Neural progenitor cell (in vitro differentiated cells): ENCODE results near the gene RBM44. TPM values are rescaled to one million over a fixed set of nuclear protein-coding genes. Genes with fewer than 3 reads are reported as not detected.

Experiments
- DNase-seq: peaks from one replicate; pipeline ENCODE4 v3.0.0-alpha.2; 2016; ENCODE audit warnings: low spot score
- H2AFZ ChIP-seq: fragments of 200-600 bp; sonication (generic); replicated peaks from 2 replicates; pipeline ENCODE4 v1.6.1; 2016; ENCODE audit warnings: antibody characterized with exemption
- H3F3A ChIP-seq: fragments of 200-600 bp; sonication (generic); 2 replicates; pipeline ENCODE4 v1.6.1; 2016; ENCODE audit warnings: antibody characterized with exemption, low read depth
- H3K27ac ChIP-seq: fragments of 200-600 bp; sonication (generic); 2 replicates; pipeline ENCODE4 v1.5.1; 2016; ENCODE audit warnings: mild to moderate bottlenecking
- H3K27me3 ChIP-seq: fragments of 200-600 bp; sonication (generic); 2 replicates; pipeline ENCODE4 v1.6.1; 2016; ENCODE audit warnings: mild to moderate bottlenecking, moderate library complexity
- H3K36me3 ChIP-seq: fragments of 200-600 bp; sonication (generic); 2 replicates; pipeline ENCODE4 v1.5.1; 2016
- H3K4me1 ChIP-seq: fragments of 200-600 bp; sonication (generic); 2 replicates; pipeline ENCODE4 v1.6.1; 2016; ENCODE audit warnings: mixed run types
- H3K4me2 ChIP-seq: fragments of 200-600 bp; sonication (generic); 2 replicates; pipeline ENCODE4 v1.6.1; 2016
- H3K4me3 ChIP-seq: fragments of 200-600 bp; sonication (generic); 2 replicates; pipeline ENCODE4 v1.5.1; 2016
- H3K79me2 ChIP-seq: fragments of 200-600 bp; sonication (generic); 2 replicates; pipeline ENCODE4 v1.6.1; 2016; ENCODE audit warnings: low read depth
- H3K9ac ChIP-seq: fragments of 200-600 bp; sonication (generic); 2 replicates; pipeline ENCODE4 v1.6.1; 2016
- H3K9me3 ChIP-seq: fragments of 200-600 bp; sonication (generic); 2 replicates; pipeline ENCODE4 v1.5.1; 2016; ENCODE audit warnings: low read depth
- H4K20me1 ChIP-seq: fragments of 200-600 bp; sonication (generic); 2 replicates; pipeline ENCODE4 v1.6.1; 2016; ENCODE audit warnings: low read depth
- H3K27ac Mint-ChIP-seq: 3 replicates; pipeline ENCODE4 v1.8.0; 2021; ENCODE audit warnings: mixed read lengths
- H3K27me3 Mint-ChIP-seq: 2 replicates; pipeline ENCODE4 v1.8.0; 2022; ENCODE audit warnings: low read depth, mild to moderate bottlenecking, inconsistent platforms, moderate library complexity, mixed read lengths; ENCODE audit not compliant: insufficient read depth
- H3K36me3 Mint-ChIP-seq: 3 replicates; pipeline ENCODE4 v1.8.0; 2021; ENCODE audit warnings: mixed read lengths
- H3K4me1 Mint-ChIP-seq: 3 replicates; pipeline ENCODE4 v1.8.0; 2021; ENCODE audit warnings: mixed read lengths
- H3K4me3 Mint-ChIP-seq: 3 replicates; pipeline ENCODE4 v1.8.0; 2021; ENCODE audit warnings: mild to moderate bottlenecking, moderate library complexity, mixed read lengths
- H3K9me3 Mint-ChIP-seq: 3 replicates; pipeline ENCODE4 v1.8.0; 2020; ENCODE audit warnings: mixed read lengths
- CTCF ChIP-seq: fragments of 200-600 bp; sonication (generic); IDR thresholded peaks from 2 replicates; pipeline ENCODE4 v1.5.1; 2017; ENCODE audit warnings: antibody characterized with exemption, mild to moderate bottlenecking
- EZH2 ChIP-seq: fragments of 200-600 bp; sonication (generic); IDR thresholded peaks from 2 replicates; pipeline ENCODE4 v1.6.1; 2017; ENCODE audit warnings: antibody characterized with exemption, mild to moderate bottlenecking, moderate library complexity
- EZH2phosphoT487 ChIP-seq: fragments of 200-600 bp; sonication (generic); IDR thresholded peaks from 2 replicates; pipeline ENCODE4 v1.6.1; 2017; ENCODE audit warnings: antibody characterized with exemption
- total RNA-seq: library from RNA; depleted of rRNA; stranded (reverse); fragments of >200 nt; gene quantifications from 2 replicates; pipeline ENCODE4 v1.2.3, GENCODE V29; 2015; ENCODE audit warnings: low replicate concordance

The RBM44 gene
- total RNA-seq, 1 donor from 2014 or later: 0.30 TPM

- Mint-ChIP-seq H3K9me3 (no peaks in the 10 kb centered on the region), H3K4me3 (no peak overlapping the region), H3K4me1 (peaks cover 42% of the 10 kb centered on the region), H3K27me3 (peaks cover 22% of the 10 kb centered on the region), H3K36me3 (no peaks in the 10 kb centered on the region), H3K27ac (peak overlapping the region; percentile 17)
- Histone ChIP-seq H2AFZ (no peak overlapping the region), H3F3A (peaks cover 7% of the 10 kb centered on the region), H3K36me3 (no peaks in the 10 kb centered on the region), H3K27me3 (peaks cover 84% of the 10 kb centered on the region), H3K9ac (no peak overlapping the region), H3K27ac (no peak overlapping the region), H3K4me1 (peaks cover 14% of the 10 kb centered on the region), H3K4me3 (no peak overlapping the region), H3K4me2 (no peak overlapping the region), H4K20me1 (peaks cover 11% of the 10 kb centered on the region), H3K79me2 (no peaks in the 10 kb centered on the region), H3K9me3 (no peaks in the 10 kb centered on the region)
- no peak for DNase-seq
- TF ChIP-seq CTCF: no peak
- TF ChIP-seq EZH2phosphoT487: no peak
- no peak for TF ChIP-seq EZH2
Observed at GRCh38 chr2:237857791-237858190, 59.2 kb downstream of the RBM44 start.

GRCh38 chr2:237858294-237859081 is 59.9 kb downstream of the RBM44 start:
- Mint-ChIP-seq H3K27me3 (peaks cover 22% of the 10 kb centered on the region), H3K36me3 (no peaks in the 10 kb centered on the region)
- H3K9ac ChIP-seq: no peak overlapping the region

GRCh38 chr2:237859082-237859433 is 60.5 kb downstream of the RBM44 start:
- Mint-ChIP-seq H3K4me1 (peaks cover 42% of the 10 kb centered on the region), H3K4me3 (peak overlapping the region; percentile 78), H3K27me3 (peaks cover 23% of the 10 kb centered on the region), H3K9me3 (no peaks in the 10 kb centered on the region), H3K27ac (peak overlapping the region; percentile 33), H3K36me3 (no peaks in the 10 kb centered on the region)
- Histone ChIP-seq H3K27ac (no peak overlapping the region), H3K79me2 (no peaks in the 10 kb centered on the region), H3K36me3 (no peaks in the 10 kb centered on the region), H3K4me1 (peaks cover 14% of the 10 kb centered on the region), H3K4me2 (peak overlapping the region; percentile 82), H2AFZ (no peak overlapping the region), H3K9ac (no peak overlapping the region), H3K9me3 (no peaks in the 10 kb centered on the region), H3K4me3 (peak overlapping the region; percentile 45), H3K27me3 (peaks cover 80% of the 10 kb centered on the region), H3F3A (peaks cover 7% of the 10 kb centered on the region), H4K20me1 (peaks cover 11% of the 10 kb centered on the region)
- TF ChIP-seq CTCF (no peak), EZH2 (peak; percentile 70), EZH2phosphoT487 (peak; percentile 43)
- DNase-seq: no peak

More at GRCh38 chr2:237858294-237859081, 59.9 kb downstream of the RBM44 start:
- peaks cover 7% of the 10 kb centered on the region for H3F3A ChIP-seq
- no peak overlapping the region for H2AFZ ChIP-seq
- no peaks in the 10 kb centered on the region for H3K36me3 ChIP-seq
- peaks cover 14% of the 10 kb centered on the region for H3K4me1 ChIP-seq
- H4K20me1 ChIP-seq: peaks cover 11% of the 10 kb centered on the region
- TF ChIP-seq EZH2: no peak
- peak; percentile 6 for TF ChIP-seq EZH2phosphoT487
- TF ChIP-seq CTCF: peak; percentile 75
- H3K27me3 ChIP-seq: peaks cover 84% of the 10 kb centered on the region
- no peaks in the 10 kb centered on the region for H3K79me2 ChIP-seq
- H3K4me3 ChIP-seq: no peak overlapping the region
- no peaks in the 10 kb centered on the region for H3K9me3 ChIP-seq
- Mint-ChIP-seq H3K27ac (peak overlapping the region; percentile 62), H3K4me3 (peak overlapping the region; percentile 78), H3K9me3 (no peaks in the 10 kb centered on the region), H3K4me1 (peaks cover 42% of the 10 kb centered on the region)
- DNase-seq: peak; percentile 86
- peak overlapping the region; percentile 82 for H3K4me2 ChIP-seq
- H3K27ac ChIP-seq: no peak overlapping the region
